Breast epithelium (tissue), 3 donors: ENCODE data around the gene TRPV2.

Experiments
- POLR2A ChIP-seq: fragments of 450-650 bp; IDR thresholded peaks from one replicate; pipeline ENCODE4 v1.6.1; 2016; ENCODE audit warnings: antibody characterized with exemption, mild to moderate bottlenecking, moderate library complexity
- POLR2AphosphoS5 ChIP-seq, 3 donors: sonication (generic); formaldehyde crosslinking; IDR thresholded peaks; one replicate each; pipeline ENCODE4 v1.6.1; 2017; ENCODE audit warnings: antibody characterized with exemption in 3 of 3
- TF ChIP-seq, protein P1 (sequence below), 3 donors: fragments of 450-650 bp; IDR thresholded peaks; one replicate each; pipeline ENCODE4 v1.5.1; 2016 to 2017; ENCODE audit warnings: antibody characterized with exemption in 3 of 3, mild to moderate bottlenecking in 3 of 3, moderate library complexity in 3 of 3

GRCh38 chr17:16383216-16383615 is 32.2 kb upstream of the TRPV2 start:
- TF ChIP-seq, protein P1, sequence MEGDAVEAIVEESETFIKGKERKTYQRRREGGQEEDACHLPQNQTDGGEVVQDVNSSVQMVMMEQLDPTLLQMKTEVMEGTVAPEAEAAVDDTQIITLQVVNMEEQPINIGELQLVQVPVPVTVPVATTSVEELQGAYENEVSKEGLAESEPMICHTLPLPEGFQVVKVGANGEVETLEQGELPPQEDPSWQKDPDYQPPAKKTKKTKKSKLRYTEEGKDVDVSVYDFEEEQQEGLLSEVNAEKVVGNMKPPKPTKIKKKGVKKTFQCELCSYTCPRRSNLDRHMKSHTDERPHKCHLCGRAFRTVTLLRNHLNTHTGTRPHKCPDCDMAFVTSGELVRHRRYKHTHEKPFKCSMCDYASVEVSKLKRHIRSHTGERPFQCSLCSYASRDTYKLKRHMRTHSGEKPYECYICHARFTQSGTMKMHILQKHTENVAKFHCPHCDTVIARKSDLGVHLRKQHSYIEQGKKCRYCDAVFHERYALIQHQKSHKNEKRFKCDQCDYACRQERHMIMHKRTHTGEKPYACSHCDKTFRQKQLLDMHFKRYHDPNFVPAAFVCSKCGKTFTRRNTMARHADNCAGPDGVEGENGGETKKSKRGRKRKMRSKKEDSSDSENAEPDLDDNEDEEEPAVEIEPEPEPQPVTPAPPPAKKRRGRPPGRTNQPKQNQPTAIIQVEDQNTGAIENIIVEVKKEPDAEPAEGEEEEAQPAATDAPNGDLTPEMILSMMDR (IDR thresholded peaks at IDR 0.05), result no peak
- TF ChIP-seq POLR2A (no peak), POLR2AphosphoS5 (IDR thresholded peaks at IDR 0.05) (no peak)
